A204.1 (cell line): ENCODE measurements around the gene ZBTB34.

ENCODE experiments used
- FAIRE-seq: peaks from 2 replicates; lab custom pipeline; 2012; peaks lifted over from hg19 to GRCh38; lab: Jason Lieb, UNC

Gene ZBTB34

GRCh38 chr9:126879288-126879687 is 18.8 kb downstream of the ZBTB34 start:
- FAIRE-seq: no peak

- FAIRE-seq: no peak
Measured at GRCh38 chr9:126880226-126880946, 19.9 kb downstream of the ZBTB34 start.

GRCh38 chr9:126880947-126881332 is 20.5 kb downstream of the ZBTB34 start:
- FAIRE-seq: no peak

- no peak for FAIRE-seq
Measured at GRCh38 chr9:126882746-126883145, 22.3 kb downstream of the ZBTB34 start.

GRCh38 chr9:126883636-126884035 is 23.2 kb downstream of the ZBTB34 start:
- FAIRE-seq: no peak

GRCh38 chr9:126885131-126885641 is 24.7 kb downstream of the ZBTB34 start:
- no peak for FAIRE-seq

GRCh38 chr9:126886034-126886822 is 25.8 kb downstream of the ZBTB34 start:
- no peak for FAIRE-seq

- no peak for FAIRE-seq
Measured at GRCh38 chr9:126886897-126887296, 26.5 kb downstream of the ZBTB34 start.

GRCh38 chr9:126891676-126892075 is 31.2 kb downstream of the ZBTB34 start:
- no peak for FAIRE-seq

GRCh38 chr9:126893079-126893478 is 32.6 kb downstream of the ZBTB34 start:
- FAIRE-seq: no peak

GRCh38 chr9:126894052-126894603 is 33.7 kb downstream of the ZBTB34 start:
- no peak for FAIRE-seq

- FAIRE-seq: no peak
Measured at GRCh38 chr9:126902210-126902609, 41.8 kb downstream of the ZBTB34 start.

GRCh38 chr9:126904586-126904985 is 44.1 kb downstream of the ZBTB34 start:
- no peak for FAIRE-seq

- FAIRE-seq: no peak
Measured at GRCh38 chr9:126906091-126906490, 45.7 kb downstream of the ZBTB34 start.

GRCh38 chr9:126907058-126907457 is 46.6 kb downstream of the ZBTB34 start:
- no peak for FAIRE-seq

GRCh38 chr9:126914458-126915280 is 54.2 kb downstream of the ZBTB34 start, which contains the start of gene RALGPS1:
Gene RALGPS1, plus strand, starts transcription at chr9:126914782. Its CDS starts 47,508 bp downstream, at chr9:126962290.
- no peak for FAIRE-seq

- FAIRE-seq: no peak
Measured at GRCh38 chr9:126915281-126915816, 54.9 kb downstream of the ZBTB34 start.

- no peak for FAIRE-seq
Measured at GRCh38 chr9:126915846-126916543, 55.6 kb downstream of the ZBTB34 start.

GRCh38 chr9:126916909-126917308 is 56.5 kb downstream of the ZBTB34 start:
- FAIRE-seq: no peak

- no peak for FAIRE-seq
Measured at GRCh38 chr9:126919193-126919592, 58.8 kb downstream of the ZBTB34 start.

GRCh38 chr9:126925876-126926275 is 65.4 kb downstream of the ZBTB34 start:
- no peak for FAIRE-seq
